NCI-H1694 treated with DMSO at 0.1 percent for 48 hours (cell line): ENCODE measurements around the gene RPS19.
"Not testable (repeated sequence)": the region's sequence is repeated elsewhere in the genome, so short reads cannot be mapped to it uniquely, and the experiment has no call there.

Experiments
- DNase-seq: peaks from one replicate; lab custom pipeline; 2025; lab: John Stamatoyannopoulos, UW

RPS19 gene

DNA sequence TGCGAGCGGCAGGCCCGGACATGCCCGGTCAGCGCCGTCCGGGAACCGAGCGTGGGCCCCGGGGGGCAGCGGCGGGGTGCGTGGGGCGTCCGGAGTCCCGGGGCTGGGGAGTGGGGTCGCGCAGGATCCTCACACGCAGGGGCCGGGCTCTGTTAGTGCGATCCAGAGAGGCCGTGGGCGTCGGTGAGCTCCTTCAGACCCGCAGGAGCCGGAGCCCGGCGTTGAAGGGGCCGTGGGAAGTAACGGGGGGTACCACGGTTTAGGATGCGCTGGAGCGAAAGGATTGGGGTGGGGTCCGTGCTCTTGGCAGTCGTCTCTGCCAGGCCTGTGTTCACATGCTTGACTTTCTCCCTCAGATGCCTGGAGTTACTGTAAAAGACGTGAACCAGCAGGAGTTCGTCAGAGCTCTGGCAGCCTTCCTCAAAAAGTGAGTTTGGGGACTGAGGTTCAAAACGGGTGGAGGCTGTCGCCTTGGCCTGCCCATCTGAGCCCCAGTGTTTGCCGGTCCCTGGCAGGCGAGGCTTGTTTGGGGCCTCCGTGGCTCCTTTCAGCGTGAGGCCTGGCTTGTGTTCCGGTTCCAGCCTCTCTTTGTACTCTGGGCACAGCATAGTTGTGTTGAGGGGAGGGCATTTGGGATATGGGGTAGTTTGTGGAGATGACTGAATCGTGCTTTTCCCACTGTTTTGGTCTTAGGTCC lies 512 bp downstream of the RPS19 start:
- no peak for DNase-seq

DNA sequence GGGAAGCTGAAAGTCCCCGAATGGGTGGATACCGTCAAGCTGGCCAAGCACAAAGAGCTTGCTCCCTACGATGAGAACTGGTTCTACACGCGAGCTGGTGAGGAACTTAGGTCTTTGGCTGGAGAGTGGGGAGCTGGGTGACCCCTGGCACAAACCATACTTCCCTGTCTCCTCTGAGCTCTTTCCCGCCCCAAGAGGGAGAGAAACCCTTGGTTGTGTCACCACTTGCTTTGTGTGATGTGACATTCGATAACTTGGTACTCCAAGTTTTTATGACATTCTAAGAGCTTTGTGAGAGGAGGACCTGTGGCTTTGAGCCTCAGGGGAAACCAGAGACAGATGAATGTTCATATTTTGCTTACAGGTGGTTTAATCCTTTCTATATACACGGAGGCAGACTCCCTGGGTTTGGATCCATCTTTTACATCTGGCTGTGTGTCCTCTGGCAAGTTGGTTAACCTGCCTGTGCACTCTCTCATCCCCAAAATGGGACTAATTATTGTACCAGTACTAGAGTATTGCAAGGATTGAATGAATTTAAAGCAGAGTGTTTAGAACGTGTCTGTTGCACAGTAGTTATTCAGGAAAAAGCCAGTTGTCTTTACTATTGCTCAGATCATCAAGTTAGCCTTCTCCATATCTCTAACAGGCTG lies 1.2 kb downstream of the RPS19 start:
- no peak for DNase-seq

DNA sequence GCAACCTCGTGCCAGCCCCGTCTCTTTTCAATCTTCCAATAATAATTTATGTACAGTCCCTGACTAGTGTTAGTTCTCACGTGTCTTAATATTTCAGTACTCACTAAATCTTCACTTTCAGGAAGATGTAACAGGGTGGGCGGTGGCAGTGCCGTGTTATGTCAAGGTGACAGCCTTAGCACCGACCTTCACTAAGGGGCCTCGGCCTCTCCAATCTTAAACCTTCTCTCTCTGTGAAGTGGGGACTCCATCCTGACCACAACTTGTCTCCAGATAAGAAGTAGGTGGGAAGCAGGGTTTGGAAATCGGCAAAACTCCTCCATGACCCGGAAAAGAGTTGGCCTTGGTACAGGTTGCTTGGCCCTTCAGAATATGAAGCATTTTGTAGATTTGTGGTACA lies 1.8 kb downstream of the RPS19 start:
- DNase-seq, result no peak

DNA sequence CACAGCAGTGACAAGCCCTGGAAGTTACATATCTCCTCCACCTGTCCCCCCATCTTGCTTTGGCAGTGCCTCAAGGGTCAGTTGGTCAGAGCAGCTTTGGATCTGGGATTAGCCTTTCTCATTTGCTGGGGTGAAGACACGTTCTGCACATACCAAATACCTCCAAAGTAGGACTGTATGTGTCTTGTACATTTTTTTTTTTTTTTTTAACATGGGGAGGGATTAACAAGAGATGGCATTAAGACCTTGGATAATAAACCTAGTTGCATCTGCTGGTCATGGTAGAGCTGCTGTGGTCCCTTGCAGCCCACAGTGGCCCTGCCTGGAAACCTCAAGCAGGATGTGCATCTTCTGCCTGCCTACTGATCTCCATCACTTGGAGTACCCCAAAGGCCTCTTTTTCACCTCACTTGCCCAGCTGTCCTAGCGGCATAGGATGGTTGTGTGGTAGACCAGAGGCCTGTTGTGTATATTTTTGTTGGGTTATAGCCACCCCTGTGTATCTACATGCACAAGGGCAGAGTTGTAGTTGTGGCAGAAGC lies 2.5 kb downstream of the RPS19 start:
- no peak for DNase-seq

DNA sequence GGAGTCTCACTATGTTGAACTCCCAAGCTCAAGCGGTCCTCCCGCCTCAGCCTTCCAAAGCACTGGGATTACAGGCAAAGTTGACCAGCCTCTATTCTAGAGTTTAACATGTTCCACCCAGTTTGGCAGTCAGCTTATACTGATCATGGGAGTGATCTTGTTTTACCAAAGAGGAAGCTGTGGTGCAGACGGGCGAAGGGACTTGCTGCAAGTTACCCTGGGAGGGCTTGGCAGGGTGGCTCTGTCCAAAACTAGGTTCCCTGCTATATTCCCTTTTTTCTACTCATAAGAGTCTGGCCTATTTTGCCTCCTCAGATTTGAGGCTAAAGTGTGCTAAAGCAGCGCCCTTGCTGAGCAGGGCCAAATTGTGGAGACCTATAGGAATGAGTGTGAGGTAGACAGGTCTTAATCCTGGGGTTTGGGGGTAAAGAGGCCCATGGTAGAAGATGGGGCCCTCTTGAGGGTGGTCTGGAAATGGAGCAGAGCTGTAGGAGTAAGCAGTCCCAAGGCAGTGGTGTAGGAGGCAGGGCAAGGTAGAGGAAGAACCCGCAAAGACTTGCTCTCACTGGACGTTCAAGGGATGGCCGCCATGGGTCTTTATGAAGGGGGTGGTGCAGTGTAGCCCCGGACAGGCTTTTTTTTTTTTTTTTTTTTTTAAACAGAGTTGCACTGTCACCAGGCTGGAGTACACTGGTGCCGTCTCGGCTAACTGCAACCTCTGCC lies 3.3 kb downstream of the RPS19 start:
- no peak for DNase-seq

DNA sequence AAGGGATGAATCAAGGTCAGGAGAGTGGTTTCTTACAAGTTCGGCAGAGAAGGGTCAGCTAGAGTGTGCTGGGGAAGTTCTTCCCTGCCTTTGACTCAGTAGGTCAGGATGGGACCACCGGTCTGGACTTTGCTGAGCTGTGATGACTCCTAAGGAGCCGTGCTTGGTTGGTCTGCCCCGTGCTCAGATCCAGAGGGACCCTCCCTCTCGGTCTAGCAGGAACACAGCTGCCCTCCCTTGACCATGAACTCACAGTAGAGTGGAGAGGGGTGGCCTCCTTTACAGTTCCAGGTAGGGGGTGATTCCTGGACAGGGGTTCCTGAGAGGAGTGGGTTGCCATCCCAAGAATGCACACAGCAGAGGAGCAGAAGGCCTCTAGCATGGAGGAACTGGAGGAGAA lies 4.3 kb downstream of the RPS19 start:
- no peak for DNase-seq

DNA sequence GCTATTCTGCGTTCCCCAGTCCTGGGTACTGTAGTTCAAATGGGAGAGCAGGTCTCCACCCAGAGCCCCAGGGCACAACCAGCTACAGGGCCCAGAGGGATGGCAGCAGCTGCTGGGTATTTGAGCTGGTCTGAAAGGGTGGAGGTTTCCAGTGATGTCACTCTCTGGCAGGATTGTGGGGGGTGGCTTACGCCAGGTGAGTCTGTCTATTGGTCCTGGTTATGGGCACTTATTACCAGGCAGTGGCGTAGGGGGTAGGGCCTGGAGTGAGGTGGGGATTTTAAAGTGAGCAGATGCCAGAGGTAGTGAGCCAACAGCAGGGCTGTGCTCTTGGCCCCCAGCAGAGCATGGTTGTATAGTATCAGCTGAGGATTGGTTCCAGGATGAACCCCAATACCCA lies 6.2 kb downstream of the RPS19 start:
- no peak for DNase-seq

DNA sequence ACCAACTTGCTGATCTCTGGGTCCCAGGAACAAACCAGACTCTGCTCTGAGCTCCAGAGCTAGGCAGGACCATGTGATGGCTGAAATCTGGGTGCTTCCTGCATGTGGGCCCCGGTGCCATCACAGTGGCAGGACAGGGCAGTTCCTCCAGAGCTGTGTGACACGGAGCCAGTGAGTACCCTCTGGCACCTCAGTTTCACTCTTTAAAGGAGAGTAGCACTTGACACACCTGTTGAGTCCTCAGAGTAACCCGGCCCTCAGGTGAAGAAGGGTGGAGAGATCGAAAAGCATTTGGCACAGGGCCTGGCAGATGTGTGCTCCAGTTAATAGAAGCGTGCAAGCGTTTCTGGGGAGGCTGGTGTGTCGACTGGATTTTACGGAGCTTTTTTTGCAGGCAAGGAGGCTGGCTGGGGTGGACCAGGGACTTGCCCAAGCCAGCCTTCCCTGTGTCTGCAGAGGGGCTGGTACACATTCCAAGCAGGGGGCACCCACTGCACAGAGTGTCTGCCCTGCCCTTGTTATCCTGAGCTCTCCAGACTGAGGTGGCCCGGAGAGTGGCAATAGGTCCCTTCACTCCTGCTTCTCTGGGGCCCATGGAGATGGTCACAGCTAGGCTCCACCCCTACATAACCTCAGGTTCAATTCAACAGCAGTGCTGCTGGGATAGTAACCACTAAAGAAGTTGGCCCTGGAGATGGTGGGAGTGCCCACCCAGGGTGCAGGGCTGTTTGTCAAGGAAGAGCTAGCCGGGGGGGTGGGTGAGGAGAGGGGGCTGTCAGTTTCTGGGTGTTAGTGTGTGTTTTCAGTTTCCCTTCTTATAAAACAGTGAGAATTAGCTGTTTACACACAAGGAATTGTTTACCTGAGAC lies 8.3 kb downstream of the RPS19 start:
- DNase-seq, result no peak

DNA sequence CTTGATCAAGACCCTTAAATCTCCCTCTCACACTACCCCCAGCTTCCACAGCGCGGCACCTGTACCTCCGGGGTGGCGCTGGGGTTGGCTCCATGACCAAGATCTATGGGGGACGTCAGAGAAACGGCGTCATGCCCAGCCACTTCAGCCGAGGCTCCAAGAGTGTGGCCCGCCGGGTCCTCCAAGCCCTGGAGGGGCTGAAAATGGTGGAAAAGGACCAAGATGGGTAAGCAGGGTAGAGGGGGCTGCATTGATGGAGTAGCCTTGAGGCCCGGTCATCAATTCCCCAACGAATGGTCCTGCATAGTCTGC lies 8.9 kb downstream of the RPS19 start:
- DNase-seq, result no peak

DNA sequence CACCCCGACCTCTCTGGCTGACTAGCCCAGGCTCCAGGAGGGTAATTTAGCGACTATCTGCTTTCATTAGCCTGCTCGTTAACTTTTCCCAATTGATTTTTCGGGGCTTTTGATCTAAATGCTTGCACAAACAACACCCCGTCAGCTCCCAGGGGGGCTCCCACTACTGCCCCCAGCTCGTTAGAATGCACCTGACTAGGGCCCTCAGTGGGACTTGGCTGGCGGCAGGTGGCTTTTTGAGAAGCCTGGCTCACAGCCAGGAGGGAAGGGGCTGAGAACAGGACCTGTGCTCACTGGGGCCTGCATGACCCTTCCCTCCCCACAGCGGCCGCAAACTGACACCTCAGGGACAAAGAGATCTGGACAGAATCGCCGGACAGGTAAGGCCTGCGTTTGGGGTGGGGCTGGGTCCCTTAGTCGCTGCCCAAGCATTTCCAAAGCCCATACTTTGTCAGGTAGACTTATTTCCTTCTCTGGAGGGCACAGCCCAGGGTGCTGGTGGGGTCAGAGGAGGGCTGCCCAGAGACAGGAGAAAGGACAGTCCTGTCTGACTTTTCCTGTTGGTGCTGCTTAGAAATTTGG lies 9.4 kb downstream of the RPS19 start:
- no peak for DNase-seq

DNA sequence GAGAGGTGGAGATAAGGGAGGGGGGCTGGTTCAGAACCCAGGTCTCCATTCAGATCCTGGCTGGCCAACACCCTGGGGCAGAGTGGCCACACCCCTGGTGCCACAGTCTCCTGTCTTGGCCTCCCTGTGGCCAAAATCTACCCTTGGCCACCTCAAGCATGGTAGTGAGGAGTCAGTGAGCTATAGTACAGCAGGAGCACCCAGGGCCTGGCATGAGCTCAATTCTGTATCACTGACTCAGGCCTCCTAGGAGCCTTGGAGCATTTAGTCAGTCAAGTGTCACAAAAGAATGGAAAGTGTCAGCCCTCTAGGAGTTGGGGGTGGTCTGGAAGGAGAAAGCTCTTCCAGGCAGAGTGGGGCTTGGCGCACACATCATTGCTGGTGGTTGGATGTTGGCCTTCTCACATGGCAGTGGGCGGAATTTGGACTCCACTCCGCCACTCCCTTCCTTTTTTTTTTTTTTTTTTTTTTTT lies 10.4 kb downstream of the RPS19 start:
- DNase-seq, result no peak

DNA sequence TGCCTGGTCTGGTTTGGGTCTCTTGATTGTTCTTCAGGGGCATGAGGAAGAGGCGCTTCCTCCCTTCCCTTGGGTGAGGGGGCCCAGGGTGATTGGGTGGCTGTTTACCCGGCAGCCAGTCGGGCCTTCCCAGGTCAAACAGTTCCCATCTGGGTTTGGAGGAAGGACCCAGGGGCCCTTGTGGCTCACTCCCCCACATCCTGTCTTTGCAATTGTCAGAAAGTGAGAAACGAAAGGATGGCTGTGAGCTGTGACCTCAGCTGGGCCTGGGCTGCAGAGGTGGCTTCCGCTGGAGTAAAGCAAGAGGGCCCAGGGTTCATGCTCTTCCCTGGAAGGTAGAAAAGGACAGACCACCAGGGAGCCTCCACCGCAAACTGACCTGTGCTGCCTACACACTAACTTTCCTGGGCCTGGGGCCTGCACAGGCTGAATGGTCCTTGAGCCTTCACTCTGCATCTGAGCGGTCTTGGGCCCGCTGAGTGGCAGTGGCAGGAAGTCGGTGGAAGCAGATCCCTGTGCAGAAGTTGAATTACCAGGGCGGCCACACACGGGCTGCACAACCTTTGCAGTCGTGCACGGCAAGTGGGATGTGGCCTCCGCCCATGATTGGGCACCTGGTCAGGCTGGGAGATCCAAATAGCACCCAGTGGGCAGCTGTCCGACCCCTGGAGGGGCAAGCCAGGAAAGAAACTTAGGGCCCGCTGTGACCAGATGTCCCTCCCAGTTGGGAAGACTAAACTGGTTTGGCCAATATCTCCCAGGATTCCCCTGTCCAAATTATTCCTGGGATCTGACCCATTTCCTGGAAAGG lies 11.7 kb downstream of the RPS19 start:
- no peak for DNase-seq

DNA sequence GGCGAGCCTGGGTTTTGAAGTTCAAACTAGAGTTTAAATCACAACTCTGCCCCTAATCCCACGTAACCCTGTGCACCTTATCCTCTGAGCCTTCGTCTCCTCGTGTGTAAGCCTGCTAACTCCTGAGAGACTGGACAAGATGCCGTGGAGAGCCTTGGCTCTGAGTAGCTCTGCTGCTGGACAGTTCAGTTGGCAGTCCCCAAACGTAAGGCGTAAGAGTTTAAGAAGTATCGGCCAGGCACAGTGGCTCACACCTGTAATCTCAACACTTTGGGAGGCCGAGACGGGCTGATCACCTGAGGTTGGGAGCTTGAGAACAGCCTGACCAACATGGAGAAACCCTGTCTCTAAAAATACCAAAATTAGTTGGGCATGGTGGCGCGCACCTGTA lies 12.3 kb downstream of the RPS19 start:
- no peak for DNase-seq

DNA sequence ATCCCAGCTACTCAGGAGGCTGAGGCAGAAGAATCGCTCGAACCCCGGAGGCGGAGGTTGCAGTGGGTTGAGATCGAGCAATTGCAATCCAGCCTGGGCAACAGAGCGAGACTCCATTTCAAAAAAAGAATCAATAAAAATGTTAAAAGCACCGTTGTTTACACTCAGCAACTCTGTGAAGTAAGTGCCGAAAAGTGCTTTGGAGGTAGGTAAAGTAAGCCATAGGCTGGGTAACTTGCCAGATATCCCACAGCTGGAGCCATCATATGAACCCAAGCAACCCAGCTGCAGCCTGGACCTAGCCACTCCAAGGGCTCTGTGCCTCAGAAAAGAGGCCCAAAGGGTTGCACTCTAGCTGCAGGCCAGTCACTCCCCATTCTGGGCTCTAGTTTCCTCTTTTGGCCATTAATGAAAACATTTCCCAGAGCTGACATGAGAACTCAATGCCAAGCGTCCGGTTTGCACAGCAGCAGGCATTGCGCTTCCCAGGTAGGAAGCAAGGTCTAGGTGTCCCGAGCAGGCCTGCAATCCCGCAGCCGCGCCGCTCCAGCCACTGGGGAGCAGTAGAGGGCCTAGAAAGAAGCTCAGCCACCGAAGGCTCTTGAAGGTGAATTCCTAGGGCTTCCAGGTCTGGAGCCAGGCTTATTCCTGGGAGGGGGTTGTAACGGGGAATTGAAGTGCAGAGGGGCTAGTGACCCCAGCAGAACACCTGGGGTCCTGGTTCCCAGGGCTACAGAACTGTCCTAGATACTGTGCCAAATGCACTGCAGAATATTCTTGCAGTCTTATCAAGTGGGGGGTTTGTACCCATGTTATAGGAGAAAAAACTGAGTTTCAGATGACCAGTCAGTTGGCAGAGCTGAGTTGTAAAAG lies 13.0 kb downstream of the RPS19 start:
- DNase-seq, result peak; percentile 39

DNA sequence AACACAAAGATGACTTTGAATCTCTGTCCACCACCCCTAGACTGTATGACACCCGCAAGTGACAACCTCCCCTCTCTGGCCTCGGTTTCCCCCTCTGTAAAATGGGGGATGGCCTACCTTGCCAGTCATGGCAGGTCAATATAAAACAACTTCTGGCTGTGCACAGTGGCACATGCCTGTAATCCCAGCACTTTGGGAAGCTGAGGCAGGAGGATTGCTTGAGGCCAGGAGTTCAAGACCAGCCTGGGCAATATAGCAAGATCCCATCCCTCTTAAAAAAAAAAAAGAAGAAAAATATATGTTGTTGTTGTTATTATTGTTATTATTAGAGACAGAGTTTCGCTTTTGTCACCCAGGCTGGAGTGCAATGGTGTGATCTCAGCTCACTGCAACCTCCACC lies 15.9 kb downstream of the RPS19 start:
- DNase-seq, result not testable (repeated sequence)

DNA sequence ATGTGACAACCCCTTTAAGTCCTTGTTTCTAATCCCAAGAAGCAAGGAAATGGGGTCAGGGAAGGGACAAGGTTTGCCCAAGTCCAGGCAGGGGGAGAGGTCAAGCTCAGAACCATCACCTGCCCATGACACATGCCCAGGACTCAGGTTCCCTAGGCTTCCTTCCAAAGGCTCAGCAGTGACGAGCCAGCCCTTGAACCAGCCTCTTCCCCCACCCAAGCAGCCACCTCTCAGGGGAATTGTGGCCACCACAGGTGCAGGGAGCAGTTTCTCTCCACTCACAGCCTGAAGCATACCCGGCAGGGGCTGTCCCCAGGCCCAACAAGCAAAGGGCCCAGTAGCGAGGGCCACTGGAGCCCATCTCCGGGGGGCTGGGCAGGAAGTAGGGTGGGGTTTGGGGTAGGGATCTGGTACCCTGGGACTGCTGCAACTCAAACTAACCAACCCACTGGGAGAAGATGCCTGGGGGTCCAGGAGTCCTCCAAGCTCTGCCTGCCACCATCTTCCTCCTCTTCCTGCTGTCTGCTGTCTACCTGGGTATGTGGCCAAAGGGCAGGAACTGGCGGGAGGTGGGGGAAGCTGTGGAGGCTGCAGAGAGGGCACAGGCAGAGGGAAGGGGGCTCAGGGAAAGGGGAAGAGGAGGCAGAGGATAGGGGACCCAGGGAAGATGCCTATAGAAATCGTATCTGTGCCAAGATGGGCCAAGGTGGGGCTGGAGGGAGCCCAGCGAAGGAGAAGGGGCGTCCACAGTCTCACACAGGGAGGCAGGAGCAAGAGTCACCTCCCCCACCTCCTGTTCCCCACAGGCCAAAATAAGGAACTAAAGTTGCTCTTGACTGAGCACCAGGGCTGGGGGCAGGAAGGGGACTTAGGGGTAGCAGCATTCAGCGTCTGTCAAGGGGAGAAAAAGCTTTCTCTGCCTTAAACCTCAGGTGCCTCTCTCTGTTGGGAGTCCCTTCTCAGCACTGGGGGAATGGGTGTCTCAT lies 17.1 kb downstream of the RPS19 start, which contains the start of gene CD79A:
TSS of gene CD79A (plus strand) at position 433 of the 986 bp plus-strand sequence. CDS start at position 459, 26 bp downstream.
- DNase-seq, result no peak

DNA sequence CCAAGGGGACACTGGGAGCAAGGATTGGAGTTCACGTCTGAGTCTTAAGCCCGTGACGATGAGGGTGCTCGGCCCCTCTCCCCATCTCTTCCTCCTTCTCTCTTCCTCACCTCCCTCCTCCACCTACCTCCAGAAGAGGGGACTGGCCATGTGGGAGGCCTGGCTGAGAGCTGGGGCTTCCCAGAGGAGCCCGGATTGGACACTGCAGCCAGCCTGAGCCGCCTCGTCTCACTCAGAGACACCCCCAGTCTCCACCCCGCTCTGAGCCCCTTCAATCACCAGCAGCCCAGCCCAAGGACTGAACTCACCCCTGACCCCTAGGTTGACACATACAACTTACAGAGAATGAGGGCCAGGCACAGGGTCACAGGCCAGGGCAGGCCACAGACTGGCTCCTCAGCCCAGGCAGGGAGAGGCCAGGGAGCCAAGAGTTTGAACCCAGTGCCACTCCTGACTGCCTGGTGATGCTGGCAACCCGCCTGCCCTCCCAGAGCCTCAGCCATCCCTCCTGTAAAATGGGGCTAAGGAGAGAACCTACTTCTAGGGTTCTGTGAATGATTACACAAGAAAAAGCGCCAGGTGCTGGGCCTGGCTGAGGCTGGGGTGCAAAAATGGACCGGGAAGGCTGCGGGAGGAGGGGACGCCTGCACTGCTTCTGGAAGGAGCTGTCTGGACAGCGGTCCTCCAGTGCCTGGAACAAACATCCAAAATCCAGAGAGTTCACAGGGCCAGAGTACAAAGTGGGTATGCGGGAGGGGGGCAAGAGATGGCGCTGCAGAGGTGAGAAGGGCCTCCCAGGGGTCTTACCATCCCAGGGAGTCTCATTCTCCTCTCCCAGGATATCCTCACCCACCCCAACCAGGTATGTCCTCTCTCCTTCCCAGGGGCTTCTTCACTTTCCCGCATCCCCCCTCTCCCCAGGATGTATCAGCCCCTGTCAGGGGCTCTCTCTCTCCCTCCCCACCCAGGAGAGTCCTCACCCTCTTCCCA lies 18.2 kb downstream of the RPS19 start:
- DNase-seq, result no peak
